Measurements from ENCODE around the gene ATP1B2. TPM values are rescaled to one million over a fixed set of nuclear protein-coding genes. Genes with fewer than 3 reads are reported as not detected.

ATP1B2 gene
- polyA plus RNA-seq, 1 experiment, result not detected

- no peak for TF ChIP-seq CTCF (IDR thresholded peaks at IDR 0.05; ENCODE audit: insufficient read depth, low read depth, low read length)
- ChIA-PET CTCF (interaction anchor here (1.1 kb wide), 1 partner anchor 14 kb away, joined by 3 read pairs; no protein-coding TSS in a partner anchor), POLR2A (no interaction called here)
Observed at GRCh38 chr17:7646457-7646856, 4.3 kb upstream of the ATP1B2 start.

GRCh38 chr17:7647018-7647417, 3.7 kb upstream of the ATP1B2 start:
- ChIA-PET CTCF (interaction anchor here (1.1 to 1.5 kb wide), 2 partner anchors 15 to 41 kb away, joined by 3 to 7 read pairs; partner anchors contain the start of gene TP53), POLR2A (no interaction called here)
- no peak for DNase-seq (ENCODE audit: low read depth)
- Histone ChIP-seq H3K27me3 (ENCODE audit: control insufficient read depth, insufficient read depth, low read length) (peaks cover 22% of the 10 kb centered on the region), H3K36me3 (ENCODE audit: control insufficient read depth, insufficient read depth, low read length) (no peaks in the 10 kb centered on the region), H3K4me3 (ENCODE audit: low read depth, low read length) (no peak overlapping the region)
- TF ChIP-seq CTCF (IDR thresholded peaks at IDR 0.05; ENCODE audit: insufficient read depth, low read depth, low read length), result no peak

More at GRCh38 chr17:7646457-7646856, 4.3 kb upstream of the ATP1B2 start:
- Histone ChIP-seq H3K4me3 (ENCODE audit: low read depth, low read length) (no peak overlapping the region), H3K27me3 (ENCODE audit: control insufficient read depth, insufficient read depth, low read length) (peaks cover 18% of the 10 kb centered on the region), H3K36me3 (ENCODE audit: control insufficient read depth, insufficient read depth, low read length) (no peaks in the 10 kb centered on the region)
- DNase-seq (ENCODE audit: low read depth), result no peak

GRCh38 chr17:7651097-7651664, 455 bp downstream of the ATP1B2 start:
- ChIA-PET CTCF (interaction anchor here (1.0 to 2.5 kb wide), 4 partner anchors 10 to 36 kb away, joined by 5 to 26 read pairs (median 5); partner anchors contain the start of gene TP53), POLR2A (no interaction called here)
- Histone ChIP-seq H3K4me3 (ENCODE audit: low read depth, low read length) (peak overlapping the region; percentile 31; the same call in 1 of the 2 replicates), H3K36me3 (ENCODE audit: control insufficient read depth, insufficient read depth, low read length) (no peaks in the 10 kb centered on the region), H3K27me3 (ENCODE audit: control insufficient read depth, insufficient read depth, low read length) (peaks cover 45% of the 10 kb centered on the region)
- no peak for DNase-seq (ENCODE audit: low read depth)
- TF ChIP-seq CTCF (IDR thresholded peaks at IDR 0.05; ENCODE audit: insufficient read depth, low read depth, low read length), result no peak

- Histone ChIP-seq H3K36me3 (ENCODE audit: control insufficient read depth, insufficient read depth, low read length) (no peaks in the 10 kb centered on the region), H3K4me3 (ENCODE audit: low read depth, low read length) (no peak overlapping the region), H3K27me3 (ENCODE audit: control insufficient read depth, insufficient read depth, low read length) (peaks cover 45% of the 10 kb centered on the region)
- no peak for TF ChIP-seq CTCF (IDR thresholded peaks at IDR 0.05; ENCODE audit: insufficient read depth, low read depth, low read length)
- CTCF ChIA-PET, result interaction anchor here (1.0 to 2.5 kb wide), 4 partner anchors 10 to 36 kb away, joined by 5 to 26 read pairs (median 5); partner anchors contain the start of gene TP53
- POLR2A ChIA-PET, result no interaction called here
- DNase-seq (ENCODE audit: low read depth), result no peak
Observed at GRCh38 chr17:7651665-7652387, 1.1 kb downstream of the ATP1B2 start.
